ENCODE measurements around the gene ASB8. TPM values are rescaled to one million over a fixed set of nuclear protein-coding genes. Genes with fewer than 3 reads are reported as not detected.
"Not testable (repeated sequence)": the region's sequence is repeated elsewhere in the genome, so short reads cannot be mapped to it uniquely, and the experiment has no call there.

ASB8 gene
- total and polyA plus RNA-seq, 4 experiments from 2014 or later, result 61.0 to 64.6 (median 63.6) TPM

DNA sequence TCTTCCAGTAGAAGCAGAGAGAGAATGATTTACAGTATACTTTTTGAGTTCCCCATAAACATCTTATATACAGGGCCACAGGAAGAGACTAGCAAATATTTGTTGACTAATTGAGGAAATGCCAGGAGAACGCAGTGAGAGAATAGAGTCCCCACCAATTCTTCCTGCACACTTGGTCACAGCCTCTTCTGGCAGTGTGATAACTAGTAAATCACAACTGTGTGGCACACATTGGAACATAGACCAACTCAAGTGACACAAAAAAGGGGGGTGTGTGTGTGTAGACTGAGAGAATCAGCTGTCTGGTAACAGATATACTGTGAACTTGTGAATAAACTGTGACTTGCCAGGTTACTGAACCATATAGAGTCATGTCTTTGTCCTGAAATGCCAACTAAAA is 27.9 kb downstream of the ASB8 start:
- H3K27ac ChIP-seq (ENCODE audit: low read depth, low read length), result no peak overlapping the region
- H3K27me3 ChIP-seq (ENCODE audit: insufficient read depth, low read length), result no peaks in the 10 kb centered on the region
- Mint-ChIP-seq H3K27ac (peak overlapping the region in 1 of 7 donors; percentile 57), H3K4me3 (no peak overlapping the region), H3K9me3 (peaks cover 0 to 2% (median 0%) of the 10 kb centered on the region in 8 donors), H3K36me3 (peaks cover 31 to 46% of the 10 kb centered on the region in 2 donors), H3K4me1 (no peaks in the 10 kb centered on the region), H3K27me3 (no peaks in the 10 kb centered on the region)
- ChIA-PET CTCF (ENCODE audit: partially characterized antibody) (interaction anchor here (0.6 to 1.1 kb wide), 5 partner anchors 9 to 390 kb away, joined by 3 to 5 read pairs (median 3); no protein-coding TSS in a partner anchor), POLR2A (ENCODE audit: partially characterized antibody) (no interaction called here)
- H3K36me3 ChIP-seq (ENCODE audit: insufficient read depth, low read length), result peaks cover 31% of the 10 kb centered on the region
- no peaks in the 10 kb centered on the region for H3K4me1 ChIP-seq (ENCODE audit: insufficient read depth, low read length)
- H3K9me3 ChIP-seq (ENCODE audit: control insufficient read depth in 1 of 2, low read length in 2 of 2), result no peaks in the 10 kb centered on the region
- H3K4me3 ChIP-seq (ENCODE audit: low read length in 2 of 2), result no peak overlapping the region
- intact Hi-C loops (cut with micrococcal nuclease), result no loop called here
- no peak for DNase-seq

DNA sequence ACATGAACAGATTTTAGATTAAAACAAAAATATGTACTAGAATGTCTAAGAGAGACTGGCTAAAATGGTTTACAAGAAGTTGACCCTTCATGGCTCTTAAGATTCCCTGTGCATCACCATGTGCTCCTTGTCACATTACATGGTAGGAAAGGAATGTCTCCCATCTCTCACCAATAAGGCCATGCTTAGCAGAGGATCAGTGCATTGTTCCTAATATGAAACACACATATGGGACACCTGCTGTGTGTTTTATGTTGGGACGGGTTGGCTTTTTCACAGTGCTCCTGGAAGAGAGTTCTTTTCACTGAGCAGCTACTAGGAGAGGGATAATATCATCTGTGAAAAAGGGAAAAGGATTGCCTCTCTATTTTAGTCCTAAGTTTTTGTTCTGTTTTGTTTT is 28.5 kb downstream of the ASB8 start:
- Mint-ChIP-seq H3K27me3 (no peaks in the 10 kb centered on the region), H3K4me3 (no peak overlapping the region), H3K9me3 (peaks cover 0 to 2% (median 0%) of the 10 kb centered on the region in 8 donors), H3K4me1 (no peaks in the 10 kb centered on the region), H3K27ac (no peak overlapping the region), H3K36me3 (peaks cover 26 to 45% of the 10 kb centered on the region in 2 donors)
- H3K4me1 ChIP-seq (ENCODE audit: insufficient read depth, low read length), result no peaks in the 10 kb centered on the region
- intact Hi-C loops (cut with micrococcal nuclease), result no loop called here
- no peak overlapping the region for H3K4me3 ChIP-seq (ENCODE audit: low read length in 2 of 2)
- POLR2A ChIA-PET (ENCODE audit: partially characterized antibody), result no interaction called here
- no peaks in the 10 kb centered on the region for H3K27me3 ChIP-seq (ENCODE audit: insufficient read depth, low read length)
- peaks cover 26% of the 10 kb centered on the region for H3K36me3 ChIP-seq (ENCODE audit: insufficient read depth, low read length)
- no peak for DNase-seq
- no peak overlapping the region for H3K27ac ChIP-seq (ENCODE audit: low read depth, low read length)
- CTCF ChIA-PET (ENCODE audit: partially characterized antibody), result interaction anchor here (0.6 to 1.0 kb wide), 3 partner anchors 8 to 507 kb away, joined by 3 to 5 read pairs (median 4); no protein-coding TSS in a partner anchor
- no peaks in the 10 kb centered on the region for H3K9me3 ChIP-seq (ENCODE audit: control insufficient read depth in 1 of 2, low read length in 2 of 2)

- CTCF ChIA-PET (ENCODE audit: partially characterized antibody), result no interaction called here
Observed at GRCh38 chr12:48126953-48127630, 30.2 kb downstream of the ASB8 start.

DNA sequence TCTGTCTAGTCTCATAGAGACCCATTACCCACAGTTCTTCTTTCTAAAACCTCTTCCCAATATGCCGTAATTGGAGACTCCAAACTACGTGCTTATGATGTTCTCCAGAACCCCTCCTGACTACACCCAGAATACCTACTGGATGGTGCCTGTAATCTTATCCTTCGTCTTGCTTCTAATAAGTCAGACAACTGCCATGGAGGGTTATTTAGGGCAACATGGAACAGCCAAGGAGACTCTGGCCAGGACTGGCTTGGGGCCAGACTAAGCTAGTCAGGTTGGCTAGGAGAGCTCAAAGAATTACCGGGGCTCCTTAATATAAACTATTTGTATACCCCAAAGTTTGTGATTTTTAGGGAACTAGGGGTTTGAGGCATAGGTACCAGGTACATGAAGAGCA is 31.3 kb downstream of the ASB8 start:
- Histone ChIP-seq H3K9me3 (ENCODE audit: control insufficient read depth in 1 of 2, low read length in 2 of 2) (no peaks in the 10 kb centered on the region), H3K4me3 (ENCODE audit: low read length in 2 of 2) (no peak overlapping the region), H3K36me3 (ENCODE audit: insufficient read depth, low read length) (no peaks in the 10 kb centered on the region), H3K4me1 (ENCODE audit: insufficient read depth, low read length) (no peaks in the 10 kb centered on the region), H3K27ac (ENCODE audit: low read depth, low read length) (no peak overlapping the region), H3K27me3 (ENCODE audit: insufficient read depth, low read length) (no peaks in the 10 kb centered on the region)
- Mint-ChIP-seq H3K4me1 (peaks cover 0 to 7% (median 1%) of the 10 kb centered on the region in 4 donors), H3K36me3 (peaks cover 20 to 35% of the 10 kb centered on the region in 2 donors), H3K27ac (peak overlapping the region in 1 of 7 donors; percentile 70), H3K9me3 (peaks cover 0 to 2% (median 0%) of the 10 kb centered on the region in 8 donors), H3K4me3 (no peak overlapping the region), H3K27me3 (no peaks in the 10 kb centered on the region)
- ChIA-PET POLR2A (ENCODE audit: partially characterized antibody) (no interaction called here), CTCF (ENCODE audit: partially characterized antibody) (no interaction called here)
- DNase-seq, result no peak
- intact Hi-C loops (cut with micrococcal nuclease), result no loop called here

More at GRCh38 chr12:48126953-48127630, 30.2 kb downstream of the ASB8 start:
- peaks cover 0 to 2% (median 0%) of the 10 kb centered on the region in 8 donors for H3K9me3 Mint-ChIP-seq
- H3K4me1 ChIP-seq (ENCODE audit: insufficient read depth, low read length), result no peaks in the 10 kb centered on the region
- no peaks in the 10 kb centered on the region for H3K27me3 ChIP-seq (ENCODE audit: insufficient read depth, low read length)
- no peaks in the 10 kb centered on the region for H3K4me1 Mint-ChIP-seq
- no peak overlapping the region for H3K4me3 ChIP-seq (ENCODE audit: low read length in 2 of 2)
- peaks cover 25 to 40% of the 10 kb centered on the region in 2 donors for H3K36me3 Mint-ChIP-seq
- POLR2A ChIA-PET (ENCODE audit: partially characterized antibody), result no interaction called here
- H3K4me3 Mint-ChIP-seq, result peak overlapping the region in 1 of 8 donors; percentile 5
- intact Hi-C loops (cut with micrococcal nuclease), result no loop called here
- no peaks in the 10 kb centered on the region for H3K9me3 ChIP-seq (ENCODE audit: control insufficient read depth in 1 of 2, low read length in 2 of 2)
- no peak for DNase-seq
- no peak overlapping the region for H3K27ac ChIP-seq (ENCODE audit: low read depth, low read length)
- no peaks in the 10 kb centered on the region for H3K27me3 Mint-ChIP-seq
- peaks cover 10% of the 10 kb centered on the region for H3K36me3 ChIP-seq (ENCODE audit: insufficient read depth, low read length)
- H3K27ac Mint-ChIP-seq, result peak overlapping the region in 1 of 7 donors; percentile 43

GRCh38 chr12:48125542-48125941 is 31.8 kb downstream of the ASB8 start:
- POLR2A ChIA-PET (ENCODE audit: partially characterized antibody); H3K4me1 Mint-ChIP-seq; intact Hi-C loops (cut with micrococcal nuclease): not testable (repeated sequence)

GRCh38 chr12:48123169-48123568 is 34.1 kb downstream of the ASB8 start:
- intact Hi-C loops (cut with micrococcal nuclease), result no loop called here
- no peak overlapping the region for H3K4me3 Mint-ChIP-seq
- peaks cover 15% of the 10 kb centered on the region for H3K4me1 ChIP-seq (ENCODE audit: insufficient read depth, low read length)
- peaks cover 0 to 2% of the 10 kb centered on the region in 2 donors for H3K27me3 Mint-ChIP-seq
- H3K9me3 ChIP-seq (ENCODE audit: control insufficient read depth in 1 of 2, low read length in 2 of 2), result no peaks in the 10 kb centered on the region
- peaks cover 17 to 23% of the 10 kb centered on the region in 2 donors for H3K36me3 Mint-ChIP-seq
- peak overlapping the region in 1 of 7 donors; percentile 23 for H3K27ac Mint-ChIP-seq
- H3K27me3 ChIP-seq (ENCODE audit: insufficient read depth, low read length), result no peaks in the 10 kb centered on the region
- H3K4me3 ChIP-seq (ENCODE audit: low read length in 2 of 2), result no peak overlapping the region
- POLR2A ChIA-PET (ENCODE audit: partially characterized antibody), result no interaction called here
- no peak for DNase-seq
- H3K4me1 Mint-ChIP-seq, result peaks cover 18 to 27% (median 18%) of the 10 kb centered on the region in 4 donors
- CTCF ChIA-PET (ENCODE audit: partially characterized antibody), result no interaction called here
- H3K9me3 Mint-ChIP-seq, result peaks cover 0 to 2% (median 0%) of the 10 kb centered on the region in 8 donors
- H3K36me3 ChIP-seq (ENCODE audit: insufficient read depth, low read length), result no peaks in the 10 kb centered on the region
- H3K27ac ChIP-seq (ENCODE audit: low read depth, low read length), result no peak overlapping the region

More at GRCh38 chr12:48125542-48125941, 31.8 kb downstream of the ASB8 start:
- H3K36me3 Mint-ChIP-seq, result peaks cover 20 to 30% of the 10 kb centered on the region in 2 donors
- H3K27me3 Mint-ChIP-seq; DNase-seq; H3K27ac ChIP-seq (ENCODE audit: low read depth, low read length); CTCF ChIA-PET (ENCODE audit: partially characterized antibody); H3K36me3 ChIP-seq (ENCODE audit: insufficient read depth, low read length); H3K9me3 Mint-ChIP-seq; H3K9me3 ChIP-seq (ENCODE audit: control insufficient read depth in 1 of 2, low read length in 2 of 2); H3K27me3 ChIP-seq (ENCODE audit: insufficient read depth, low read length); H3K4me1 ChIP-seq (ENCODE audit: insufficient read depth, low read length); H3K4me3 Mint-ChIP-seq; H3K27ac Mint-ChIP-seq; H3K4me3 ChIP-seq (ENCODE audit: low read length in 2 of 2): not testable (repeated sequence)

DNA sequence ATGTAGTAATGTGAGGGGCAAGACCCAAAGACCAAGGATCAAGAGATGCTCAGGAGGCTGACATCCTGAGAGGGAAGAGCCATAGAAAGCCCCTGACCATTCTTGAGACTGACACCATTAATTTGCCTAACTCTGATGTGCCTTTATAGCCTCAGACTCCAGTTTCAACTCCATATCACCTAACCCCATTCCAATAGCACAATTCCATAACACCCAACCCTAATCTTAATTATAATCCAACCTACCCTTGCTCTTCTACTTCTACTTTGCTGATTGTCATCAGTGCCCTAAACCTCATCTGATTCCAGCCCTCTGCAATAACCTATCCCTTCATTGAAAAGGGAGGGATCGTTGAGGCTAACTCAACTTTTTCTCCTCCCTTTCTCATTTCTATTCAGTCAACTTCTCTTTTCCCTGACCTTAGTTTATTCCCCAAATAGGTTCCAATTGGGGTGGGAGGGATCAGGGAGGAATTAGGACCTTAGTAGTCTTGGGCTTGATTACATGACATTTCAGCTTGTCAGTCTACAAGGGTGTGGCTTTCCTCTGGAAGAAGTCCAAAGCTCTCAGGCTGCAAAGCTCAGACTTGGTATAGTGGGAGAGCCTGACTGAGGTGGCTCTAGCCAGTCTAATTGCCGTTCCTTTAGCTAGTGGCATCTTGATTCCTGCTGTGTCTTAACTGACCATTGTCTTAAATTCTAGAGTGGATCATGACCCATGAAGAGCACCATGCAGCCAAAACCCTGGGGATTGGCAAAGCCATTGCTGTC is 35.1 kb downstream of the ASB8 start:
- ChIA-PET CTCF (ENCODE audit: partially characterized antibody) (no interaction called here), POLR2A (ENCODE audit: partially characterized antibody) (no interaction called here)
- H3K4me1 Mint-ChIP-seq, result peaks cover 18 to 28% (median 18%) of the 10 kb centered on the region in 4 donors
- no peak overlapping the region for H3K4me3 Mint-ChIP-seq
- Histone ChIP-seq H3K27me3 (ENCODE audit: insufficient read depth, low read length) (no peaks in the 10 kb centered on the region), H3K36me3 (ENCODE audit: insufficient read depth, low read length) (no peaks in the 10 kb centered on the region), H3K4me1 (ENCODE audit: insufficient read depth, low read length) (peaks cover 15% of the 10 kb centered on the region), H3K27ac (ENCODE audit: low read depth, low read length) (no peak overlapping the region), H3K4me3 (ENCODE audit: low read length in 2 of 2) (no peak overlapping the region), H3K9me3 (ENCODE audit: control insufficient read depth in 1 of 2, low read length in 2 of 2) (no peaks in the 10 kb centered on the region)
- H3K27me3 Mint-ChIP-seq, result peaks cover 0 to 2% of the 10 kb centered on the region in 2 donors
- H3K36me3 Mint-ChIP-seq, result peaks cover 11 to 19% of the 10 kb centered on the region in 2 donors
- peak overlapping the region in 1 of 7 donors; percentile 11 for H3K27ac Mint-ChIP-seq
- DNase-seq, result no peak
- no peaks in the 10 kb centered on the region for H3K9me3 Mint-ChIP-seq
- intact Hi-C loops (cut with micrococcal nuclease), result no loop called here

All from CD4-positive, alpha-beta memory T cell (primary cell).